Measurements from ENCODE around the gene SLC10A7.

The SLC10A7 gene

DNA sequence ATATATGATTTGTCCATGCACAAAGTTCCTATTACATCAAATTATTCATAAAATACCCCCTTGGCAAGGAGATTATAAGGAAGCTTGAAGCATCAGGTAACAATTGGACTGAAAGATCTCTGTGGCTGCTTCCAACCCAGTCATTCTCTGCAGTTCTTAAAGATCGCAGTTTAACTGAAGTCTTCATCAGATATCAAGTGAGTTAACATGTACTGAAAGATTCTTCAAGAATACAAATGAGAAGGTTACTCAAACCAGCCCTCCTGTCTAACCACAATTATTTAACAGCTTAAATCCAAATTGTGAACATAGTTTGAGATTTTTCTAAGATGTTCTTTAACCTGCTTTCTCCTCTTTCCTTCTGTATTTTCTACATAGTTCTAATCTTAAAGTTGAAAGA lies 56.1 kb downstream of the SLC10A7 start:
- DNase-seq (ENCODE audit: low read depth): peak; percentile 10
- no peak overlapping the region for H3K4me3 ChIP-seq (ENCODE audit: low read length)
- TF ChIP-seq CTCF (conservative IDR thresholded peaks at IDR 0.05; ENCODE audit: low read length): no peak

GRCh38 chr4:146462251-146462650 lies 59.5 kb downstream of the SLC10A7 start:
- no peak for TF ChIP-seq CTCF (conservative IDR thresholded peaks at IDR 0.05; ENCODE audit: low read length)
- DNase-seq (ENCODE audit: low read depth): no peak
- H3K4me3 ChIP-seq (ENCODE audit: low read length): no peak overlapping the region

DNA sequence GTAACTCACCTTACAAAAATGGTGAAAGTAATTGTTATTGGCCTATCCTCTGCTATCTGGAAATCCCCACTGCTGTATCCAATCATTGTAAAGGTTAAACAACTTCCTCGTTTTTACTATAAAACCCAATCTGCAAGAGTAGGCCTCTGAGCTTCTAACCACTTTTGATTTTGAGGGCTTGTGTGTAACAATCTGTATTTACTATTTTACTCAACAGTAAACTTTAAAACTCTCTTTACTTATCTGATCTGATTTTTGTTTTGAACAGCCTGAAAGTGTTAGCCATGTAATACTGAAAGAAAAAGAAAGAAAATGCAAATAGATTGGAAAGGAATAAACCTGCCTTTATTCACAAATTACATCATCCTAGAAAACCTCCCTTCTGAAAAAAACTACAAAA lies 63.1 kb downstream of the SLC10A7 start:
- H3K4me3 ChIP-seq (ENCODE audit: low read length): no peak overlapping the region
- no peak for TF ChIP-seq CTCF (conservative IDR thresholded peaks at IDR 0.05; ENCODE audit: low read length)
- no peak for DNase-seq (ENCODE audit: low read depth)

GRCh38 chr4:146456681-146457080 lies 65.1 kb downstream of the SLC10A7 start:
- no peak for TF ChIP-seq CTCF (conservative IDR thresholded peaks at IDR 0.05; ENCODE audit: low read length)
- H3K4me3 ChIP-seq (ENCODE audit: low read length): no peak overlapping the region

GRCh38 chr4:146453181-146453807 lies 68.4 kb downstream of the SLC10A7 start:
- DNase-seq (ENCODE audit: low read depth): no peak
- TF ChIP-seq CTCF (conservative IDR thresholded peaks at IDR 0.05; ENCODE audit: low read length): no peak
- H3K4me3 ChIP-seq (ENCODE audit: low read length): no peak overlapping the region

More at GRCh38 chr4:146456681-146457080, 65.1 kb downstream of the SLC10A7 start:
- no peak for DNase-seq (ENCODE audit: low read depth)

GRCh38 chr4:146450524-146450923 lies 71.2 kb downstream of the SLC10A7 start:
- TF ChIP-seq CTCF (conservative IDR thresholded peaks at IDR 0.05; ENCODE audit: low read length): no peak
- H3K4me3 ChIP-seq (ENCODE audit: low read length): no peak overlapping the region; the same call in 1 of the 2 replicates
- DNase-seq (ENCODE audit: low read depth): no peak

GRCh38 chr4:146446555-146446954 lies 75.2 kb downstream of the SLC10A7 start:
- no peak for DNase-seq (ENCODE audit: low read depth)
- H3K4me3 ChIP-seq (ENCODE audit: low read length): no peak overlapping the region
- TF ChIP-seq CTCF (conservative IDR thresholded peaks at IDR 0.05; ENCODE audit: low read length): no peak

Measured in AG10803 (cell line).